NCI-H774 (cell line): Measurements from ENCODE around the gene HSPBAP1.
"Not testable (repeated sequence)": the region's sequence is repeated elsewhere in the genome, so short reads cannot be mapped to it uniquely, and the experiment has no call there.

Source experiments
- DNase-seq: peaks from one replicate; lab custom pipeline; 2025; lab: John Stamatoyannopoulos, UW

Gene HSPBAP1

GRCh38 chr3:122732682-122733525 is 60.7 kb downstream of the HSPBAP1 start:
- DNase-seq, result not testable (repeated sequence)

GRCh38 chr3:122730240-122730639 is 63.4 kb downstream of the HSPBAP1 start:
- DNase-seq, result no peak

GRCh38 chr3:122728756-122729514 is 64.7 kb downstream of the HSPBAP1 start:
- DNase-seq, result no peak

- no peak for DNase-seq
These were observed 65.4 kb downstream of the HSPBAP1 start for GRCh38 chr3:122728186-122728585.

GRCh38 chr3:122727766-122728165 is 65.9 kb downstream of the HSPBAP1 start:
- no peak for DNase-seq

- DNase-seq, result no peak
These were observed 66.3 kb downstream of the HSPBAP1 start for GRCh38 chr3:122727294-122727693.

- no peak for DNase-seq
These were observed 68.5 kb downstream of the HSPBAP1 start for GRCh38 chr3:122725106-122725505.

GRCh38 chr3:122719273-122719921 is 74.2 kb downstream of the HSPBAP1 start:
- DNase-seq, result no peak

GRCh38 chr3:122716667-122717066 is 77.0 kb downstream of the HSPBAP1 start:
- DNase-seq, result no peak

GRCh38 chr3:122714273-122714672 is 79.4 kb downstream of the HSPBAP1 start:
- DNase-seq, result no peak

GRCh38 chr3:122710616-122711251 is 82.9 kb downstream of the HSPBAP1 start:
- DNase-seq, result not testable (repeated sequence)

- no peak for DNase-seq
These were observed 88.3 kb downstream of the HSPBAP1 start for GRCh38 chr3:122705379-122705778.

- DNase-seq, result no peak
These were observed 93.4 kb downstream of the HSPBAP1 start for GRCh38 chr3:122700193-122700592.

GRCh38 chr3:122697952-122698620 is 95.5 kb downstream of the HSPBAP1 start:
- no peak for DNase-seq

GRCh38 chr3:122695927-122696561 is 97.6 kb downstream of the HSPBAP1 start:
- no peak for DNase-seq

- DNase-seq, result no peak
These were observed 98.7 kb downstream of the HSPBAP1 start for GRCh38 chr3:122694966-122695365.

- no peak for DNase-seq
These were observed 101.0 kb downstream of the HSPBAP1 start for GRCh38 chr3:122692674-122693073.

- DNase-seq, result no peak
These were observed 102.4 kb downstream of the HSPBAP1 start for GRCh38 chr3:122691195-122691594.

GRCh38 chr3:122690096-122690495 is 103.5 kb downstream of the HSPBAP1 start:
- DNase-seq, result no peak
